IMR-90 (cell line): ENCODE data around the gene ZNF521. TPM values are rescaled to one million over a fixed set of nuclear protein-coding genes. Genes with fewer than 3 reads are reported as not detected.

Source experiments
- ATAC-seq: fragments of 200-7000 bp; cut with Tn5 transposase; 2 replicates; pipeline ENCODE4 v1.9.1; 2020; ENCODE audit warnings: low read depth, mild to moderate bottlenecking, moderate library complexity
- BruUV-seq: library from RNA; stranded (reverse); fragments of 400-500 nt; replicated peaks from 2 replicates; lab custom pipeline; 2021; lab: Mats Ljungman, UMichigan
- CTCF ChIA-PET: fragments of 300-600 bp; formaldehyde crosslinking; extraction: SDS; loops from one replicate; lab custom pipeline; 2021; ENCODE audit warnings: antibody characterized with exemption; lab: Yijun Ruan, JAX
- POLR2A ChIA-PET: fragments of 300-600 bp; sonication (Branson Sonifier 250); formaldehyde crosslinking; loops from one replicate; lab custom pipeline; 2022; ENCODE audit warnings: antibody characterized with exemption; ENCODE audit not compliant: unreplicated experiment; lab: Charles Lee
- DNase-seq: peaks from one replicate; pipeline ENCODE4 v3.0.0; 2013
- H2AFZ ChIP-seq: replicated peaks from 2 replicates; pipeline ENCODE3; 2013; ENCODE audit warnings: low read length, mild to moderate bottlenecking; ENCODE audit not compliant: poor library complexity
- H2AK5ac ChIP-seq: 2 replicates; pipeline ENCODE4 v1.6.1; 2013; ENCODE audit warnings: low read depth, low read length, inconsistent platforms
- H2AK9ac ChIP-seq: replicated peaks from 2 replicates; pipeline ENCODE3; 2013; ENCODE audit warnings: mild to moderate bottlenecking, low read depth, low read length, moderate library complexity; ENCODE audit not compliant: poor library complexity
- H2BK120ac ChIP-seq: 2 replicates; pipeline ENCODE4 v1.6.1; 2013; ENCODE audit warnings: low read depth, low read length, inconsistent platforms
- H2BK15ac ChIP-seq: 3 replicates; pipeline ENCODE4 v1.6.1; 2013; ENCODE audit warnings: low read depth, low read length, inconsistent platforms
- H2BK20ac ChIP-seq: 2 replicates; pipeline ENCODE4 v1.6.1; 2013; ENCODE audit warnings: low read depth, mild to moderate bottlenecking, inconsistent platforms, low read length, moderate library complexity
- H2BK5ac ChIP-seq: 2 replicates; pipeline ENCODE4 v1.6.1; 2013; ENCODE audit warnings: mild to moderate bottlenecking, low read depth, low read length, inconsistent platforms; ENCODE audit not compliant: poor library complexity, severe bottlenecking
- H3K14ac ChIP-seq: replicated peaks from 2 replicates; pipeline ENCODE4 v1.6.1; 2013; ENCODE audit warnings: low read depth, low read length, inconsistent platforms
- H3K18ac ChIP-seq: 2 replicates; pipeline ENCODE4 v1.6.1; 2013; ENCODE audit warnings: low read depth, low read length, control low read depth
- H3K23ac ChIP-seq: 2 replicates; pipeline ENCODE4 v1.6.1; 2013; ENCODE audit warnings: low read depth, low read length, inconsistent platforms
- H3K27ac ChIP-seq: 2 replicates; pipeline ENCODE4 v1.5.1; 2013; ENCODE audit warnings: mild to moderate bottlenecking, control low read depth, low read length; ENCODE audit not compliant: insufficient read depth
- H3K27me3 ChIP-seq: 2 replicates; pipeline ENCODE4 v1.6.1; 2013; ENCODE audit warnings: low read length; ENCODE audit not compliant: control insufficient read depth, insufficient read depth
- H3K36me3 ChIP-seq: 2 replicates; pipeline ENCODE4 v1.6.1; 2013; ENCODE audit warnings: low read length, mixed read lengths; ENCODE audit not compliant: control insufficient read depth, insufficient read depth
- H3K4ac ChIP-seq: 2 replicates; pipeline ENCODE4 v1.6.1; 2013; ENCODE audit warnings: low read depth, low read length, inconsistent platforms
- H3K4me1 ChIP-seq: 2 replicates; pipeline ENCODE4 v1.6.1; 2013; ENCODE audit warnings: low read length, mixed read lengths; ENCODE audit not compliant: control insufficient read depth, insufficient read depth
- H3K4me2 ChIP-seq: 2 replicates; pipeline ENCODE4 v1.6.1; 2013; ENCODE audit warnings: low read depth, mild to moderate bottlenecking, control low read depth, low read length, moderate library complexity
- H3K4me3 ChIP-seq: 2 replicates; pipeline ENCODE4 v1.5.1; 2013; ENCODE audit warnings: low read depth, mild to moderate bottlenecking, control low read depth, low read length, moderate library complexity; ENCODE audit not compliant: insufficient read depth
- H3K56ac ChIP-seq: 2 replicates; pipeline ENCODE4 v1.6.1; 2013; ENCODE audit warnings: low read length, inconsistent platforms; ENCODE audit not compliant: insufficient read depth; ENCODE audit errors: extremely low read depth
- H3K79me1 ChIP-seq, 2 experiments: 2 replicates each; pipeline ENCODE4 v1.6.1; 2013; ENCODE audit warnings: low read length in 2 of 2, inconsistent platforms in 1 of 2, low read depth in 1 of 2
- H3K9ac ChIP-seq: 2 replicates; pipeline ENCODE4 v1.6.1; 2013; ENCODE audit warnings: low read depth, low read length, control low read depth
- H3K9me1 ChIP-seq: 2 replicates; pipeline ENCODE4 v1.6.1; 2013; ENCODE audit warnings: low read length, inconsistent platforms; ENCODE audit not compliant: insufficient read depth
- H3K9me3 ChIP-seq: 2 replicates; pipeline ENCODE4 v1.6.1; 2013; ENCODE audit warnings: low read length; ENCODE audit not compliant: control insufficient read depth, insufficient read depth
- H4K20me1 ChIP-seq: 2 replicates; pipeline ENCODE4 v1.6.1; 2013; ENCODE audit warnings: low read length, inconsistent platforms; ENCODE audit not compliant: insufficient read depth
- H4K5ac ChIP-seq: 2 replicates; pipeline ENCODE4 v1.6.1; 2013; ENCODE audit warnings: mild to moderate bottlenecking, low read depth, low read length, control low read depth
- H4K8ac ChIP-seq, 2 experiments: 2 replicates each; pipeline ENCODE4 v1.6.1; 2013; ENCODE audit warnings: low read depth in 2 of 2, low read length in 2 of 2, control low read depth in 1 of 2, inconsistent platforms in 1 of 2
- H4K91ac ChIP-seq: 2 replicates; pipeline ENCODE4 v1.6.1; 2013; ENCODE audit warnings: low read depth, low read length, inconsistent platforms; ENCODE audit not compliant: insufficient read depth
- CHD1 ChIP-seq: IDR thresholded peaks from 2 replicates; pipeline ENCODE4 v1.6.1; 2012; ENCODE audit warnings: low read depth, low read length, improper control_type of control experiment
- CTCF ChIP-seq: conservative IDR thresholded peaks from 2 replicates; pipeline ENCODE4 v1.5.1; 2012; ENCODE audit warnings: mild to moderate bottlenecking, low read depth, low read length, improper control_type of control experiment
- ELK1 ChIP-seq: fragments of 150-350 bp; IDR thresholded peaks from 2 replicates; pipeline ENCODE4 v1.6.1; 2016; ENCODE audit warnings: low read depth, mild to moderate bottlenecking, low read length, moderate library complexity, borderline replicate concordance
- MXI1 ChIP-seq: IDR thresholded peaks from 2 replicates; pipeline ENCODE4 v1.6.1; 2012; ENCODE audit warnings: low read depth, mild to moderate bottlenecking, low read length, moderate library complexity, borderline replicate concordance
- POLR2A ChIP-seq: IDR thresholded peaks from 2 replicates; pipeline ENCODE4 v1.6.1; 2012; ENCODE audit warnings: mild to moderate bottlenecking, low read depth, low read length
- SMC3 ChIP-seq: fragments of 150-350 bp; IDR thresholded peaks from 2 replicates; pipeline ENCODE4 v1.6.1; 2016; ENCODE audit warnings: low read depth, mild to moderate bottlenecking, antibody characterized with exemption, low read length, moderate library complexity
- USF2 ChIP-seq: fragments of 150-350 bp; IDR thresholded peaks from 2 replicates; pipeline ENCODE4 v1.6.1; 2017; ENCODE audit warnings: mild to moderate bottlenecking, antibody characterized with exemption, low read length, low read depth
- WGBS, 2 experiments: methylation state at CpG; one replicate each; pipeline versions ENCODE4 v1.1.5 to v1.1.7; 2013; ENCODE audit warnings: missing lambda C conversion rate in 2 of 2; ENCODE audit not compliant: insufficient read length in 1 of 2; ENCODE audit errors: extremely low coverage in 2 of 2; 5-methylcytosine and 5-hydroxymethylcytosine counted together
- dilution Hi-C: fragments of 300-500 bp; cut with HindIII; formaldehyde crosslinking; loops from one replicate; pipeline ENCODE4 v1.14.3; 2018; ENCODE audit warnings: low sequenced_read_pairs; ENCODE audit not compliant: unreplicated experiment
- in situ Hi-C: fragments of 300-500 bp; cut with MboI; formaldehyde crosslinking; loops from 3 replicates; pipeline ENCODE4 v1.14.3; 2019; ENCODE audit warnings: low sequenced_read_pairs, inconsistent platforms, mixed read lengths
- intact Hi-C: fragments of 100-400 bp; cut with micrococcal nuclease; formaldehyde crosslinking; loops from 2 replicates; pipeline ENCODE4 v1.10.0; 2022
- polyA plus RNA-seq, 3 experiments: library from polyadenylated mRNA; depleted of rRNA; stranded (reverse); fragments of >200 nt; gene quantifications; 2 replicates each; pipeline ENCODE4 v1.2.3, GENCODE V29; 2012; ENCODE audit warnings: low replicate concordance in 1 of 3
- total RNA-seq: library from RNA; depleted of rRNA; stranded (reverse); fragments of >200 nt; gene quantifications from 2 replicates; pipeline ENCODE4 v1.2.3, GENCODE V29; 2012

ZNF521 gene
- total and polyA plus RNA-seq, 2 of the 4 experiments (the other 2 are of a cell fraction), result 21.5 to 59.3 TPM

GRCh38 chr18:25077038-25077943, 274.7 kb downstream of the ZNF521 start:
- no peak for TF ChIP-seq CHD1
- TF ChIP-seq SMC3, result no peak
- no peak for TF ChIP-seq MXI1
- TF ChIP-seq POLR2A, result no peak
- TF ChIP-seq USF2, result no peak
- TF ChIP-seq ELK1, result no peak
- TF ChIP-seq CTCF, result no peak
- WGBS, 2 experiments, result 67% methylated on average over 6 of the region's 19 CpGs; no CpG with 5 or more reads in 1 of the 2 experiments
- peaks cover 10% of the 10 kb centered on the region; the same call in 1 of the 2 replicates for H3K4me1 ChIP-seq
- no peak overlapping the region for H4K91ac ChIP-seq
- no peaks in the 10 kb centered on the region for H4K20me1 ChIP-seq
- H2BK20ac ChIP-seq, result no peak overlapping the region
- H2BK120ac ChIP-seq, result no peak overlapping the region
- H3K56ac ChIP-seq, result no peak overlapping the region
- no TSS peak for BruUV-seq
- ChIA-PET POLR2A (no interaction called here), CTCF (no interaction called here)
- peaks cover 7% of the 10 kb centered on the region; the same call in 1 of the 2 replicates for H3K9me1 ChIP-seq
- in situ Hi-C loops (no loop called here), intact Hi-C loops (loop anchor here (10.0 kb wide), 1 partner anchor 182 kb away; no protein-coding TSS in a partner anchor), dilution Hi-C loops (no loop called here)
- peaks cover 19% of the 10 kb centered on the region for H3K36me3 ChIP-seq
- ATAC-seq, result no peak
- no peak overlapping the region for H3K18ac ChIP-seq
- H3K9me3 ChIP-seq, result no peaks in the 10 kb centered on the region
- H2AK5ac ChIP-seq, result no peak overlapping the region
- no peaks in the 10 kb centered on the region for H3K79me1 ChIP-seq
- no peak overlapping the region for H2AK9ac ChIP-seq
- no peak overlapping the region for H3K14ac ChIP-seq
- H3K27ac ChIP-seq, result no peak overlapping the region
- H3K4me3 ChIP-seq, result no peak overlapping the region
- H3K4me2 ChIP-seq, result no peak overlapping the region
- no peak for DNase-seq
- H4K5ac ChIP-seq, result no peak overlapping the region
- no peak overlapping the region for H3K4ac ChIP-seq
- H3K23ac ChIP-seq, result no peak overlapping the region
- H3K27me3 ChIP-seq, result no peaks in the 10 kb centered on the region
- H2BK15ac ChIP-seq, result no peak overlapping the region
- H3K9ac ChIP-seq, result no peak overlapping the region
- H2BK5ac ChIP-seq, result no peak overlapping the region
- no peak overlapping the region for H4K8ac ChIP-seq
- H2AFZ ChIP-seq, result no peak overlapping the region
